Midbrain (tissue), 1 donor: Measurements from ENCODE around the gene C1orf210.

ENCODE experiments used
- DNase-seq: peaks from one replicate; lab custom pipeline; 2025; lab: John Stamatoyannopoulos, UW

C1orf210 gene

GRCh38 chr1:43312212-43312623, 26.8 kb upstream of the C1orf210 start:
- DNase-seq, result no peak

- no peak for DNase-seq
Observed at GRCh38 chr1:43311521-43311920, 26.1 kb upstream of the C1orf210 start.

- DNase-seq, result no peak
Observed at GRCh38 chr1:43309405-43310025, 24.1 kb upstream of the C1orf210 start.

GRCh38 chr1:43308635-43309404, 23.4 kb upstream of the C1orf210 start:
- DNase-seq, result no peak

- no peak for DNase-seq
Observed at GRCh38 chr1:43307458-43308158, 22.2 kb upstream of the C1orf210 start.

- no peak for DNase-seq
Observed at GRCh38 chr1:43306688-43307457, 21.5 kb upstream of the C1orf210 start.

GRCh38 chr1:43305926-43306687, 20.7 kb upstream of the C1orf210 start:
- no peak for DNase-seq

- no peak for DNase-seq
Observed at GRCh38 chr1:43305461-43305860, 20.1 kb upstream of the C1orf210 start.

- DNase-seq, result no peak
Observed at GRCh38 chr1:43304771-43305300, 19.5 kb upstream of the C1orf210 start.

GRCh38 chr1:43304314-43304681, 18.9 kb upstream of the C1orf210 start:
- DNase-seq, result no peak

- DNase-seq, result no peak
Observed at GRCh38 chr1:43303471-43304313, 18.3 kb upstream of the C1orf210 start.

- no peak for DNase-seq
Observed at GRCh38 chr1:43302721-43303470, 17.5 kb upstream of the C1orf210 start.

GRCh38 chr1:43302201-43302600, 16.8 kb upstream of the C1orf210 start:
- no peak for DNase-seq

GRCh38 chr1:43300378-43301094, 15.2 kb upstream of the C1orf210 start, which contains the start of gene TIE1:
Gene TIE1 (plus strand): TSS chr1:43300982. CDS start chr1:43301072, 90 bp downstream.
- no peak for DNase-seq

- DNase-seq, result no peak
Observed at GRCh38 chr1:43299101-43299500, 13.7 kb upstream of the C1orf210 start.

- no peak for DNase-seq
Observed at GRCh38 chr1:43298055-43298454, 12.7 kb upstream of the C1orf210 start.

- no peak for DNase-seq
Observed at GRCh38 chr1:43296207-43296606, 10.8 kb upstream of the C1orf210 start.

- no peak for DNase-seq
Observed at GRCh38 chr1:43294761-43295160, 9.4 kb upstream of the C1orf210 start.
